Measurements from ENCODE around the gene LAMB3. TPM values are rescaled to one million over a fixed set of nuclear protein-coding genes. Genes with fewer than 3 reads are reported as not detected.

Gene LAMB3
- total RNA-seq, 1 donor from 2014 or later, result 0.52 TPM

DNA sequence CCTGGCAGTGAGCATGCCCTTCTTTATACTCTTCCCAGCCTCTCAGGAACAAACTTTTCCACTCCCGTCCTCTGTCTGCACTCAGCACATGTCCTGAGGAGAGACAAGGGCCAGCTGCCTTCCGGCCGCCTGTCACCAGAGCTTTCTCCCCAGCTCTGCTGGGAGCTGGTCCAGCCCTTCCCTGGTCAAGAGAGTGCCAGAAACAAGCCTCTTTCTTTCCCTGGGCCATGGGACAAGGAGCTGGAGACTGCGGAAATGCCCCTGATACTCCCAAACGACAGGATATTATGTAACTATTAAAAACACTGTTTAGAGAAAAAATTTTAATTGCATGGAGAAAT lies 10.4 kb downstream of the LAMB3 start:
- Histone ChIP-seq H3K4me3 (ENCODE audit: low read length in 3 of 3) (peak overlapping the region in 1 of 3 donors; percentile 39), H3K27me3 (ENCODE audit: control insufficient read depth in 3 of 3, insufficient read depth in 3 of 3, low read length in 3 of 3) (no peaks in the 10 kb centered on the region), H3K9ac (ENCODE audit: low read depth in 1 of 3, low read length in 3 of 3) (peak overlapping the region; percentile 34 to 76 (median 69)), H3K27ac (ENCODE audit: low read depth, low read length) (peak overlapping the region; percentile 94), H3K9me3 (ENCODE audit: control insufficient read depth in 3 of 3, low read length in 3 of 3) (no peaks in the 10 kb centered on the region), H3K4me1 (ENCODE audit: control insufficient read depth in 3 of 3, insufficient read depth in 3 of 3, low read length in 3 of 3) (peaks cover 65 to 69% (median 68%) of the 10 kb centered on the region in 3 donors), H3K36me3 (ENCODE audit: control insufficient read depth in 3 of 3, insufficient read depth in 3 of 3, low read length in 3 of 3) (no peaks in the 10 kb centered on the region)

DNA sequence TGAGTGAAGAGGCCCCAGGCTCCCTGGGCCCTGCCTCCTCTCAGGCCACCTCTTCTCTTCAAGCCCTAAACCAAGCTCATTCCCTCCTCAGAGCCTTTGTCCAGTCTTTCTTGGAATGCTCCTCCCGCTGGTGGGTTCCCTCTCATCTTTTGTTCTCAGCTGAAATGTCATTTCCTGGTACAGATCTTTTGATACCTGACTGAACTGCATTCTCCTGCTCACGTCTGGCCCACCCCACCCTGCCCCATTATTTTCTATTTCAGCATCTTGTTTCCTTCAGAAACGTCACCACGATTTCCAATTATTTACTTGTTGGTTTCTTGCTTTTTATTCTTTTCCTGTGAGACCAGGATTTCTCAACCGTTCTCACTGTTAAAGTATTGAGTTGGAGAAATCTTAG lies 16.4 kb downstream of the LAMB3 start:
- Histone ChIP-seq H3K27ac (ENCODE audit: low read depth, low read length) (no peak overlapping the region), H3K9me3 (ENCODE audit: control insufficient read depth in 3 of 3, low read length in 3 of 3) (no peaks in the 10 kb centered on the region), H3K36me3 (ENCODE audit: control insufficient read depth in 3 of 3, insufficient read depth in 3 of 3, low read length in 3 of 3) (no peaks in the 10 kb centered on the region), H3K9ac (ENCODE audit: low read depth in 1 of 3, low read length in 3 of 3) (no peak overlapping the region), H3K27me3 (ENCODE audit: control insufficient read depth in 3 of 3, insufficient read depth in 3 of 3, low read length in 3 of 3) (no peaks in the 10 kb centered on the region), H3K4me3 (ENCODE audit: low read length in 3 of 3) (no peak overlapping the region), H3K4me1 (ENCODE audit: control insufficient read depth in 3 of 3, insufficient read depth in 3 of 3, low read length in 3 of 3) (peaks cover 28 to 39% (median 36%) of the 10 kb centered on the region in 3 donors)

DNA sequence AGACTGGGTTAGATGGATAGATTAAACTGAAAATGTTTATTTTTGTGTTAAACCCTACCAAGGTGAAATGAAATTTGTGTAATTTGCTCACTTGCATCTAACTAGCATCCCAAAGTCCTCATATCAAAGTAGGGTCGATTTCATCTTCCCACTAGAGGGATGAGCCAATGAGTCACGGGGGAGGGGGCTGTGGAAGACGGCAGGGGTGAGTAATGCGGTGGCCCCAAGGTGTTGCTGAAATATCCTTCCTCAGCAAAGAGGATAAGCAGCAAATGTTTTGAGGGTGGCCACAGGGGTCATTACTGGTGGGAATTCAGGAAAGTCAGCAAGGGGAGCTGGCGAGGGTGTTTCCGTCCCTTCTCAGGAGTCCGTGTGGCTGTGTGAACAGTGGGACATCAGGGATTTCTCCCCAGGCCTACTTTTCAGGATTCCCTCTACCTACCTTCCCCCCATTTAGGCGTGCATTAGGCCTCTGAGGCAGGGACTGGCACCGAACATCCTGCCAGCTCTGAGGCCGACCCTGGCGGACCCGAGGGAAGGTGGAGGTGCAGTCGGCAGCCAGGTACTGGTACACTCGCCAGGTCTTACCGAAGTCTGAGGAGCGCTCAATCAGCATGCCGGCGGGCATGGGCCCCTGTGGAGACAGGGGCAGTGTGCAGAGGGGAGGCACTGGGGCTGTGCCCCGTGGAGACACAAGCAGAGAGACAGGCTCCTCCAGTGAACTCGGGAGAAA lies 18.1 kb downstream of the LAMB3 start:
- H3K27ac ChIP-seq (ENCODE audit: low read depth, low read length), result no peak overlapping the region
- H3K27me3 ChIP-seq (ENCODE audit: control insufficient read depth in 3 of 3, insufficient read depth in 3 of 3, low read length in 3 of 3), result no peaks in the 10 kb centered on the region
- no peaks in the 10 kb centered on the region for H3K9me3 ChIP-seq (ENCODE audit: control insufficient read depth in 3 of 3, low read length in 3 of 3)
- no peak overlapping the region for H3K4me3 ChIP-seq (ENCODE audit: low read length in 3 of 3)
- H3K4me1 ChIP-seq (ENCODE audit: control insufficient read depth in 3 of 3, insufficient read depth in 3 of 3, low read length in 3 of 3), result peaks cover 32 to 46% (median 40%) of the 10 kb centered on the region in 3 donors
- no peak overlapping the region for H3K9ac ChIP-seq (ENCODE audit: low read depth in 1 of 3, low read length in 3 of 3)
- no peaks in the 10 kb centered on the region for H3K36me3 ChIP-seq (ENCODE audit: control insufficient read depth in 3 of 3, insufficient read depth in 3 of 3, low read length in 3 of 3)

- no peaks in the 10 kb centered on the region for H3K36me3 ChIP-seq (ENCODE audit: control insufficient read depth in 3 of 3, insufficient read depth in 3 of 3, low read length in 3 of 3)
- no peak overlapping the region for H3K27ac ChIP-seq (ENCODE audit: low read depth, low read length)
- H3K4me3 ChIP-seq (ENCODE audit: low read length in 3 of 3), result no peak overlapping the region
- H3K4me1 ChIP-seq (ENCODE audit: control insufficient read depth in 3 of 3, insufficient read depth in 3 of 3, low read length in 3 of 3), result peaks cover 32 to 45% (median 40%) of the 10 kb centered on the region in 3 donors
- H3K9ac ChIP-seq (ENCODE audit: low read depth in 1 of 3, low read length in 3 of 3), result no peak overlapping the region
- H3K27me3 ChIP-seq (ENCODE audit: control insufficient read depth in 3 of 3, insufficient read depth in 3 of 3, low read length in 3 of 3), result no peaks in the 10 kb centered on the region
- no peaks in the 10 kb centered on the region for H3K9me3 ChIP-seq (ENCODE audit: control insufficient read depth in 3 of 3, low read length in 3 of 3)
Measured at GRCh38 chr1:209633335-209633997, 18.8 kb downstream of the LAMB3 start.

DNA sequence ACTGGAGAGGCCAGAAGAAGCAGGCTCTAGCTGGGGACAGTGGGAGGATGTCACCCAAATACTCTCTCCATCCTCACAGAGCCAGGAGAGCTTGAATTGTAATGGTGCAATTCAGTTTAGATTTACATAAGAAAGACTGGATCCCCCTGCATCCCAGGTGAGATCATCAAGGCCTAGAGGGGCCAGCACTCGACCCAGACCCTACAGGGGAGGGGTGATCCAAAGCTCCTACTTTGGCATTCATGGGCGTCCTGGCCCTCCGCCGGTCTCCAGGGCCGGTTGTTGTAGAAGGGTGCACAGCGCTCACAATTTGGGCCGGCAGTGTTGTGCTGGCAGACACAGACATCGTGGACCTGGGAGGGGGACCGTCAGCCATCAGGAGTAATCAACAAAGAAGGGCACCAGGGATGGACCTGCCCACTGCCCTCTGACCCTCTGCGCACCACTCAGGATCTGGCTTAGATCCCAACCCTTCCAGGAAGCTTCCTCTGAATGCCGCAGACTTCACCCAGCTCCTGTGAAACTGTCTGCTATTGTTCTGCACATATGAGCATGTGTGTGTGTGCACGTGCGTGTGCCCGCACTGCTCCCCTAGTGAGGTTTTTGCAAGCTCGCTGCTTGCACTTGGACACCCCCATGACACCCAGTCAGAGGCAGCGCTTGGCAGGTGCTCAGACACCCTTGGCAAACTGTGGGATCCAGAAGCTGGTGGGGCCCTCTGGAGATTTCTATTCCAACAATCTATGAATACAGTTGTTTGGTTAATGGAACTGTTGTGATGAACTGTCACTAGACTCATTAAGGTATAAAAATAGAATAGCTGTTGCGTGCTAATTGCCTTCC lies 21.6 kb downstream of the LAMB3 start:
- no peak overlapping the region for H3K27ac ChIP-seq (ENCODE audit: low read depth, low read length)
- H3K4me1 ChIP-seq (ENCODE audit: control insufficient read depth in 3 of 3, insufficient read depth in 3 of 3, low read length in 3 of 3), result peaks cover 43 to 50% (median 47%) of the 10 kb centered on the region in 3 donors
- H3K9ac ChIP-seq (ENCODE audit: low read depth in 1 of 3, low read length in 3 of 3), result peak overlapping the region in 1 of 3 donors; percentile 50
- H3K9me3 ChIP-seq (ENCODE audit: control insufficient read depth in 3 of 3, low read length in 3 of 3), result no peaks in the 10 kb centered on the region
- H3K4me3 ChIP-seq (ENCODE audit: low read length in 3 of 3), result no peak overlapping the region
- H3K27me3 ChIP-seq (ENCODE audit: control insufficient read depth in 3 of 3, insufficient read depth in 3 of 3, low read length in 3 of 3), result no peaks in the 10 kb centered on the region
- H3K36me3 ChIP-seq (ENCODE audit: control insufficient read depth in 3 of 3, insufficient read depth in 3 of 3, low read length in 3 of 3), result no peaks in the 10 kb centered on the region

- Histone ChIP-seq H3K4me1 (ENCODE audit: control insufficient read depth in 3 of 3, insufficient read depth in 3 of 3, low read length in 3 of 3) (peaks cover 50 to 58% (median 51%) of the 10 kb centered on the region in 3 donors), H3K9me3 (ENCODE audit: control insufficient read depth in 3 of 3, low read length in 3 of 3) (no peaks in the 10 kb centered on the region), H3K9ac (ENCODE audit: low read depth in 1 of 3, low read length in 3 of 3) (no peak overlapping the region), H3K27ac (ENCODE audit: low read depth, low read length) (no peak overlapping the region), H3K36me3 (ENCODE audit: control insufficient read depth in 3 of 3, insufficient read depth in 3 of 3, low read length in 3 of 3) (no peaks in the 10 kb centered on the region), H3K27me3 (ENCODE audit: control insufficient read depth in 3 of 3, insufficient read depth in 3 of 3, low read length in 3 of 3) (no peaks in the 10 kb centered on the region), H3K4me3 (ENCODE audit: low read length in 3 of 3) (no peak overlapping the region)
Measured at GRCh38 chr1:209629621-209630382, 22.4 kb downstream of the LAMB3 start.

- Histone ChIP-seq H3K4me3 (ENCODE audit: low read length in 3 of 3) (no peak overlapping the region), H3K27ac (ENCODE audit: low read depth, low read length) (peak overlapping the region; percentile 95), H3K27me3 (ENCODE audit: control insufficient read depth in 3 of 3, insufficient read depth in 3 of 3, low read length in 3 of 3) (no peaks in the 10 kb centered on the region), H3K9ac (ENCODE audit: low read depth in 1 of 3, low read length in 3 of 3) (peak overlapping the region in 1 of 3 donors; percentile 90), H3K36me3 (ENCODE audit: control insufficient read depth in 3 of 3, insufficient read depth in 3 of 3, low read length in 3 of 3) (no peaks in the 10 kb centered on the region), H3K9me3 (ENCODE audit: control insufficient read depth in 3 of 3, low read length in 3 of 3) (no peaks in the 10 kb centered on the region), H3K4me1 (ENCODE audit: control insufficient read depth in 3 of 3, insufficient read depth in 3 of 3, low read length in 3 of 3) (peaks cover 56 to 69% (median 60%) of the 10 kb centered on the region in 3 donors)
Measured at GRCh38 chr1:209628618-209629299, 23.5 kb downstream of the LAMB3 start.

DNA sequence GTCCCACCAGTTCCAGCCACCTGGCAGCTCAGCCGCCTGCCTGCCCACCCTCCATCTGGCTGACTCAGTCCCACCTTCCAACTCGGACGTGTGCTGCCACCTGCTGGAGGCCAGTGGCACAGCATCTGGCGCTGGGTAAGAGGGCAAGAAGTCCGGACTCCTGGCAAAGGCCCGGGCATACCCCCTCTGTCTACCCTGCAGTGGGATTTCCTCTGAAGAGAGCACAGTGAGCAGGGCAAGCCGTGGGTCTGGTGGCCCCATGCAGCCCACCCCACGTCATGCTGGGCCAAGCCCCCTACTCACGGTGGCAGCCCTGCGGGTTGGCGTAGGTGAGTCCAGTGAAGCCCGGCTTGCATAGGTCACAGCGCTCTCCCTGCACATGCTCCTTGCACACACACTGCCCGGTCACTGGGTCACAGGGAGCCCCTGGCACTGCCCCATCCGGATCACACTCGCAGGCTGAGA lies 24.5 kb downstream of the LAMB3 start:
- H3K9me3 ChIP-seq (ENCODE audit: control insufficient read depth in 3 of 3, low read length in 3 of 3), result no peaks in the 10 kb centered on the region
- H3K4me3 ChIP-seq (ENCODE audit: low read length in 3 of 3), result peak overlapping the region; percentile 52 to 80 (median 62)
- H3K27ac ChIP-seq (ENCODE audit: low read depth, low read length), result peak overlapping the region; percentile 95
- peaks cover 56 to 78% (median 60%) of the 10 kb centered on the region in 3 donors for H3K4me1 ChIP-seq (ENCODE audit: control insufficient read depth in 3 of 3, insufficient read depth in 3 of 3, low read length in 3 of 3)
- H3K27me3 ChIP-seq (ENCODE audit: control insufficient read depth in 3 of 3, insufficient read depth in 3 of 3, low read length in 3 of 3), result no peaks in the 10 kb centered on the region
- peak overlapping the region; percentile 76 to 95 (median 90) for H3K9ac ChIP-seq (ENCODE audit: low read depth in 1 of 3, low read length in 3 of 3)
- H3K36me3 ChIP-seq (ENCODE audit: control insufficient read depth in 3 of 3, insufficient read depth in 3 of 3, low read length in 3 of 3), result peaks cover 0 to 5% (median 0%) of the 10 kb centered on the region in 3 donors
